Measurements from ENCODE around the gene EIF3L.

DNA sequence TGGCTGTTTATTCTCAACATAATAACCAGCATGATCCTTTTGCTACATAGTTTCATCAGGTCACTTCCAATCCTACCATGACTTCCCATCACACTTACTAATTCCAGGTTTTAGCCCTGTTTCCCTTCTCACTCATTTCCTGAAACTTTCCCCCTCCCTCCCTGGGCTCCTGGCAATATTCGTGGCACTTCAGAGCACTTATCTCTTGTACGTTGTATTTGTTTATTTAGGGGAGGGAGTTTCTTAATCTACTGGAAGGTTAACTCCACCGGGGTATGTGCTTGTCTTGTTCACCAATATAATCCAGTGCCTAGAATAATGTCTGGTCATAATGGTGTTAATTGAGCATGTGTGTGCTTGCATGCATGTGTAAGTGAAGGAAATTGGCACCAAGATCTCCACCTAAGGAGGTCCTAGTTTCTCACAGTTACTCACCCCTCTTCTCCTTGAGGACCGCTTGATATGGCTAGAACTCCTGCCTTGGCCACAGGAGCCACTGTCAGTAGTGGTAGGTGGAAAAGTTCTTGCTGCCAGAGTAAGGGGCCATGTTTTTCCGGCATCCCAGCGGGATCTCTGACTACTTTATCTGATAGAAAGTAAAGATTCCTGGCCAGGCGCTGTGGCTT is 11.7 kb downstream of the EIF3L start:
- TF ChIP-seq MYC (IDR thresholded peaks at IDR 0.05; ENCODE audit: insufficient read depth, insufficient read length, insufficient replicate concordance, low read length, severe bottlenecking) (no peak), HCFC1 (IDR thresholded peaks at IDR 0.05; ENCODE audit: low read length) (no peak), CREB1 (IDR thresholded peaks at IDR 0.05; ENCODE audit: low read depth) (no peak), FOS (IDR thresholded peaks at IDR 0.05; ENCODE audit: borderline replicate concordance, extremely low read depth, insufficient read length) (no peak), IKZF2 (IDR thresholded peaks at IDR 0.05) (no peak), POLR2AphosphoS2 (IDR thresholded peaks at IDR 0.05; ENCODE audit: low read depth, low read length) (no peak), POLR2AphosphoS5 (IDR thresholded peaks at IDR 0.05; ENCODE audit: low read length) (peak; percentile 25; the same call in 1 of the 2 replicates), TAF1 (IDR thresholded peaks at IDR 0.05; ENCODE audit: borderline replicate concordance, low read depth, low read length) (no peak)
- TF ChIP-seq, protein P1, sequence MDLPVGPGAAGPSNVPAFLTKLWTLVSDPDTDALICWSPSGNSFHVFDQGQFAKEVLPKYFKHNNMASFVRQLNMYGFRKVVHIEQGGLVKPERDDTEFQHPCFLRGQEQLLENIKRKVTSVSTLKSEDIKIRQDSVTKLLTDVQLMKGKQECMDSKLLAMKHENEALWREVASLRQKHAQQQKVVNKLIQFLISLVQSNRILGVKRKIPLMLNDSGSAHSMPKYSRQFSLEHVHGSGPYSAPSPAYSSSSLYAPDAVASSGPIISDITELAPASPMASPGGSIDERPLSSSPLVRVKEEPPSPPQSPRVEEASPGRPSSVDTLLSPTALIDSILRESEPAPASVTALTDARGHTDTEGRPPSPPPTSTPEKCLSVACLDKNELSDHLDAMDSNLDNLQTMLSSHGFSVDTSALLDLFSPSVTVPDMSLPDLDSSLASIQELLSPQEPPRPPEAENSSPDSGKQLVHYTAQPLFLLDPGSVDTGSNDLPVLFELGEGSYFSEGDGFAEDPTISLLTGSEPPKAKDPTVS (IDR thresholded peaks at IDR 0.05; ENCODE audit: low read depth, low read length): no peak
- TF ChIP-seq, protein P2, sequence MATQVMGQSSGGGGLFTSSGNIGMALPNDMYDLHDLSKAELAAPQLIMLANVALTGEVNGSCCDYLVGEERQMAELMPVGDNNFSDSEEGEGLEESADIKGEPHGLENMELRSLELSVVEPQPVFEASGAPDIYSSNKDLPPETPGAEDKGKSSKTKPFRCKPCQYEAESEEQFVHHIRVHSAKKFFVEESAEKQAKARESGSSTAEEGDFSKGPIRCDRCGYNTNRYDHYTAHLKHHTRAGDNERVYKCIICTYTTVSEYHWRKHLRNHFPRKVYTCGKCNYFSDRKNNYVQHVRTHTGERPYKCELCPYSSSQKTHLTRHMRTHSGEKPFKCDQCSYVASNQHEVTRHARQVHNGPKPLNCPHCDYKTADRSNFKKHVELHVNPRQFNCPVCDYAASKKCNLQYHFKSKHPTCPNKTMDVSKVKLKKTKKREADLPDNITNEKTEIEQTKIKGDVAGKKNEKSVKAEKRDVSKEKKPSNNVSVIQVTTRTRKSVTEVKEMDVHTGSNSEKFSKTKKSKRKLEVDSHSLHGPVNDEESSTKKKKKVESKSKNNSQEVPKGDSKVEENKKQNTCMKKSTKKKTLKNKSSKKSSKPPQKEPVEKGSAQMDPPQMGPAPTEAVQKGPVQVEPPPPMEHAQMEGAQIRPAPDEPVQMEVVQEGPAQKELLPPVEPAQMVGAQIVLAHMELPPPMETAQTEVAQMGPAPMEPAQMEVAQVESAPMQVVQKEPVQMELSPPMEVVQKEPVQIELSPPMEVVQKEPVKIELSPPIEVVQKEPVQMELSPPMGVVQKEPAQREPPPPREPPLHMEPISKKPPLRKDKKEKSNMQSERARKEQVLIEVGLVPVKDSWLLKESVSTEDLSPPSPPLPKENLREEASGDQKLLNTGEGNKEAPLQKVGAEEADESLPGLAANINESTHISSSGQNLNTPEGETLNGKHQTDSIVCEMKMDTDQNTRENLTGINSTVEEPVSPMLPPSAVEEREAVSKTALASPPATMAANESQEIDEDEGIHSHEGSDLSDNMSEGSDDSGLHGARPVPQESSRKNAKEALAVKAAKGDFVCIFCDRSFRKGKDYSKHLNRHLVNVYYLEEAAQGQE (IDR thresholded peaks at IDR 0.05; ENCODE audit: low read depth, low read length): no peak
- TF ChIP-seq, protein P3, sequence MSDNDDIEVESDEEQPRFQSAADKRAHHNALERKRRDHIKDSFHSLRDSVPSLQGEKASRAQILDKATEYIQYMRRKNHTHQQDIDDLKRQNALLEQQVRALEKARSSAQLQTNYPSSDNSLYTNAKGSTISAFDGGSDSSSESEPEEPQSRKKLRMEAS (IDR thresholded peaks at IDR 0.05; ENCODE audit: low read depth, low read length): no peak
- TF ChIP-seq, protein P4, sequence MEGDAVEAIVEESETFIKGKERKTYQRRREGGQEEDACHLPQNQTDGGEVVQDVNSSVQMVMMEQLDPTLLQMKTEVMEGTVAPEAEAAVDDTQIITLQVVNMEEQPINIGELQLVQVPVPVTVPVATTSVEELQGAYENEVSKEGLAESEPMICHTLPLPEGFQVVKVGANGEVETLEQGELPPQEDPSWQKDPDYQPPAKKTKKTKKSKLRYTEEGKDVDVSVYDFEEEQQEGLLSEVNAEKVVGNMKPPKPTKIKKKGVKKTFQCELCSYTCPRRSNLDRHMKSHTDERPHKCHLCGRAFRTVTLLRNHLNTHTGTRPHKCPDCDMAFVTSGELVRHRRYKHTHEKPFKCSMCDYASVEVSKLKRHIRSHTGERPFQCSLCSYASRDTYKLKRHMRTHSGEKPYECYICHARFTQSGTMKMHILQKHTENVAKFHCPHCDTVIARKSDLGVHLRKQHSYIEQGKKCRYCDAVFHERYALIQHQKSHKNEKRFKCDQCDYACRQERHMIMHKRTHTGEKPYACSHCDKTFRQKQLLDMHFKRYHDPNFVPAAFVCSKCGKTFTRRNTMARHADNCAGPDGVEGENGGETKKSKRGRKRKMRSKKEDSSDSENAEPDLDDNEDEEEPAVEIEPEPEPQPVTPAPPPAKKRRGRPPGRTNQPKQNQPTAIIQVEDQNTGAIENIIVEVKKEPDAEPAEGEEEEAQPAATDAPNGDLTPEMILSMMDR (IDR thresholded peaks at IDR 0.05 in 2 of 3, conservative IDR thresholded peaks at IDR 0.05 in 1 of 3; ENCODE audit: control insufficient read depth in 2 of 3, extremely low read depth in 1 of 3, insufficient read depth in 1 of 3, low read depth in 3 of 3, low read length in 3 of 3): no peak
- TF ChIP-seq, protein P5, sequence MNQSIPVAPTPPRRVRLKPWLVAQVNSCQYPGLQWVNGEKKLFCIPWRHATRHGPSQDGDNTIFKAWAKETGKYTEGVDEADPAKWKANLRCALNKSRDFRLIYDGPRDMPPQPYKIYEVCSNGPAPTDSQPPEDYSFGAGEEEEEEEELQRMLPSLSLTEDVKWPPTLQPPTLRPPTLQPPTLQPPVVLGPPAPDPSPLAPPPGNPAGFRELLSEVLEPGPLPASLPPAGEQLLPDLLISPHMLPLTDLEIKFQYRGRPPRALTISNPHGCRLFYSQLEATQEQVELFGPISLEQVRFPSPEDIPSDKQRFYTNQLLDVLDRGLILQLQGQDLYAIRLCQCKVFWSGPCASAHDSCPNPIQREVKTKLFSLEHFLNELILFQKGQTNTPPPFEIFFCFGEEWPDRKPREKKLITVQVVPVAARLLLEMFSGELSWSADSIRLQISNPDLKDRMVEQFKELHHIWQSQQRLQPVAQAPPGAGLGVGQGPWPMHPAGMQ (IDR thresholded peaks at IDR 0.05; ENCODE audit: borderline replicate concordance): no peak
